GM12874 (cell line): Measurements from ENCODE around the gene SLC66A3.

Experiments used
- TF ChIP-seq, protein P1 (sequence below): IDR thresholded peaks from 2 replicates; pipeline ENCODE4 v1.5.1; 2011; ENCODE audit warnings: low read depth, mild to moderate bottlenecking, control low read depth, low read length, moderate library complexity; ENCODE audit not compliant: insufficient read depth

The SLC66A3 gene

GRCh38 chr2:11201969-11202368, 46.7 kb downstream of the SLC66A3 start:
- TF ChIP-seq, protein P1, sequence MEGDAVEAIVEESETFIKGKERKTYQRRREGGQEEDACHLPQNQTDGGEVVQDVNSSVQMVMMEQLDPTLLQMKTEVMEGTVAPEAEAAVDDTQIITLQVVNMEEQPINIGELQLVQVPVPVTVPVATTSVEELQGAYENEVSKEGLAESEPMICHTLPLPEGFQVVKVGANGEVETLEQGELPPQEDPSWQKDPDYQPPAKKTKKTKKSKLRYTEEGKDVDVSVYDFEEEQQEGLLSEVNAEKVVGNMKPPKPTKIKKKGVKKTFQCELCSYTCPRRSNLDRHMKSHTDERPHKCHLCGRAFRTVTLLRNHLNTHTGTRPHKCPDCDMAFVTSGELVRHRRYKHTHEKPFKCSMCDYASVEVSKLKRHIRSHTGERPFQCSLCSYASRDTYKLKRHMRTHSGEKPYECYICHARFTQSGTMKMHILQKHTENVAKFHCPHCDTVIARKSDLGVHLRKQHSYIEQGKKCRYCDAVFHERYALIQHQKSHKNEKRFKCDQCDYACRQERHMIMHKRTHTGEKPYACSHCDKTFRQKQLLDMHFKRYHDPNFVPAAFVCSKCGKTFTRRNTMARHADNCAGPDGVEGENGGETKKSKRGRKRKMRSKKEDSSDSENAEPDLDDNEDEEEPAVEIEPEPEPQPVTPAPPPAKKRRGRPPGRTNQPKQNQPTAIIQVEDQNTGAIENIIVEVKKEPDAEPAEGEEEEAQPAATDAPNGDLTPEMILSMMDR, result no peak

DNA sequence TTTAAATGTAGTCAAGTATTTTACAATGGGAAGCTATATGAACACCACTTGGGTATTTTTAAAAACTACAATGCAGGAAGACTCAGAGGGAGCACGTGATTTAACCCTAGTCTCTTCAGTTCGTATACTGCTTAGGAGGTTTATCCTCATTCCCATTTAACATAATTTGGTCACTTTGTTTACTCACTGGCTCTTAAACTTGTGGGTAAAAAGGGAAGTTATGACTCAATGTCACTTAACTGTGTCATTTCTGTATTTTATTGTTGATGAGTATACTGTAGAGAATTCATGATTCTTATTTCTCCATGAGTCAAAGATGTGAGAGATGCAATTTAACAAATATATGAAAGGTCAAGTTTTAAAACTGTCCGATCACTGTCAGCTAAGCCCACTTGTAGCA, 48.2 kb downstream of the SLC66A3 start:
- TF ChIP-seq, protein P1, result no peak

- TF ChIP-seq, protein P1, result no peak
These were observed 52.8 kb downstream of the SLC66A3 start for GRCh38 chr2:11208083-11208482.

DNA sequence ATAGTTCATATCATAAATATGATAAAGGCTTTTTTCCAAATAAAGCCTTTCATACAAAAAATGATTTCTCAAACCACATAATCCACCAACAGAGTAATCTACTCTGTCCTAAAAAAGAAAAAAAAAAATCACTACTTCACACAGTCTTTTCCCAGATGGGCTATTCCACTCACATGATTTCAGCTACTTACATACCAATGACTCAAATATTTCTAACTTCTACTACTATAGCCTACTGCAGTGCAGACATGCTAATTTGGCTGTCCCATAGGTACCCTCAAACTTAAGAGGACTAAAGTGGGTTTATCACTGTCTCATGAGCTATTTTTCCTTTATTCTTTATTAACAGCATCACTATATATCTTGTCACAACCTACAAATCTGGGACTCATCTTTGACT, 57.4 kb downstream of the SLC66A3 start:
- TF ChIP-seq, protein P1, result no peak

DNA sequence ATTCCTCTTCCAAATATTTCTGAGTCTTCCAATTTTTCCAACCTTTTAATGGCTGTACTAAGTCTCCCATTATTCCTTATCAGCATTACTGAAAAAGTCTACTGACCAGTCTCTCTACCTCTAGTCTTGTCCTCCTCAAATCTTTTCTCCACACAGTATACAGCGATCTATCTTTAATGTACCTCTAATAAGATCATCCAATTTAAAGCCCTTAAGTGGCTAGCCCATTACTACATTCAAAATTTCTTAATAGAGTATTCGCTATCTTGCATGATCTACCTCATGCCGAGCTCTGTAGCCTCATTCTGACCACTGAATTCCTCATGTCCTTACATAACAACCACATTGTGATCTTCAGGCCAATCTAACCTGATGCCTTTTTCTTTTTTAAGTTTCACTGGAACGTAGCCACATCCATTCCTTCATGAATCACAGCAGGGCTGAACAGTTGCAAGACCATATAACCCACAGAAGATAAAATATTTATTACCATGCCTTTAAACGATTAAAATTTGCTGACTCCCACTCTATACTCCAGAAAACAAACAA, 57.9 kb downstream of the SLC66A3 start:
- TF ChIP-seq, protein P1, result no peak

GRCh38 chr2:11213975-11214374, 58.7 kb downstream of the SLC66A3 start:
- TF ChIP-seq, protein P1, result no peak

DNA sequence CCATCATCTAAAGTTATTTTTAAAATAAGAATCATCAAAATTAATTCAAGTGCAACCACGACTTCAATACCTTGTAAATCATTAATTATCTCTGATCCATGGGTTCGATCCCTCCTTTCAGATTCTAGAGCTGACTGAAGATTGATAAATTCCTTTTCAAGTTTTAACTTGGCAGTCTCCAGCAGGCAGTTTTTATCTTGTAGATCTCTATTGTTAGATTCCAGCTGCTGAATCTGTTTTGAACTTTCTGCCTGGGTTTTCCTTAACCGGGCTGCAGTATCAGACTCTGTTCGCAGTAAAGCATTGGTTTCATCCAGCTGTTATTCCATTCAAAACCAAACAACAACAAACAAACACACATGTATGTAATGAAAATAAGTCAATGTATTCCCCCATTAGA, 59.5 kb downstream of the SLC66A3 start:
- TF ChIP-seq, protein P1, result no peak
